Sigmoid colon (tissue), 4 donors: ENCODE results near the gene SNTB2.

Source experiments
- EP300 ChIP-seq, 4 donors: sonication (generic); formaldehyde crosslinking; IDR thresholded peaks; one replicate each; pipeline ENCODE4 v1.6.1; 2017; ENCODE audit warnings: antibody characterized with exemption in 4 of 4
- POLR2A ChIP-seq, 2 donors: fragments of 450-650 bp; IDR thresholded peaks; one replicate each; pipeline ENCODE4 v1.6.1; 2016; ENCODE audit warnings: antibody characterized with exemption in 2 of 2, mild to moderate bottlenecking in 2 of 2, moderate library complexity in 2 of 2
- POLR2AphosphoS5 ChIP-seq, 4 donors: sonication (generic); formaldehyde crosslinking; IDR thresholded peaks; one replicate each; pipeline ENCODE4 v1.6.1; 2017; ENCODE audit warnings: antibody characterized with exemption in 4 of 4
- TF ChIP-seq, protein P1 (sequence below), 4 experiments: fragments of 450-650 bp in 3 of 4; fragments of 200-600 bp in 1 of 4; IDR thresholded peaks; one replicate each; pipeline ENCODE4 v1.5.1; 2016 to 2019; ENCODE audit warnings: antibody characterized with exemption in 4 of 4, mild to moderate bottlenecking in 3 of 4, moderate library complexity in 2 of 4

DNA sequence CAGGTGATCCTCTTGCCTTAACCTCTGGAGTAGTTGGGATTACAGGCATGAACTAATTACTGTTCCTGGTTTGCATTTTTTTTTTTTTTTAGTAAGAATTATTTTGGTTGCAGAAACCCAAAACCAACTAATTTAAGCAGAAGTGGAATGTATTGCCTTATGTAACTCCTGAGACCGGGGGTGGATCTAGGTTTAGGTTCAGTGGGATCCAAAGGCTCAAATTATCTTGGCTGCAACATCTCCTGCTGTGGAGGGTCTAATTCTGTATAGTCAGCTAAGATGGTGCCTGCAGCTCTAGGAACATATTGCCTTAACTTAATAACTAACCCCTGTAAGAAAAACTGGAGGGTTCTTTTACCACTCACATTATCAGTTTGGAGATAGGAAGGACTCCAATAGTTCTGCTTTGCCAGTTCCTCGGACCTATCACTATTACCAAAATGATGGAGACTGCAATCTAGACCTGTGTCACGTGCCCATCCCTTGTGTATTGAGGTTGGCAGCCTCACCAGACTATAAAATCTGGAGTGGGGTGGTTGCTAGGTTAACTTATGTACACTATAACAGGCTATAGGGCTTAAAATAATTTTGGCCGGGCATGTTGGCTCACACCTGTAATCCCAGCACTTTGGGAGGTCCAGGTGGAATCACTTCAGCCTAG is 8.5 kb downstream of the SNTB2 start:
- TF ChIP-seq, protein P1, sequence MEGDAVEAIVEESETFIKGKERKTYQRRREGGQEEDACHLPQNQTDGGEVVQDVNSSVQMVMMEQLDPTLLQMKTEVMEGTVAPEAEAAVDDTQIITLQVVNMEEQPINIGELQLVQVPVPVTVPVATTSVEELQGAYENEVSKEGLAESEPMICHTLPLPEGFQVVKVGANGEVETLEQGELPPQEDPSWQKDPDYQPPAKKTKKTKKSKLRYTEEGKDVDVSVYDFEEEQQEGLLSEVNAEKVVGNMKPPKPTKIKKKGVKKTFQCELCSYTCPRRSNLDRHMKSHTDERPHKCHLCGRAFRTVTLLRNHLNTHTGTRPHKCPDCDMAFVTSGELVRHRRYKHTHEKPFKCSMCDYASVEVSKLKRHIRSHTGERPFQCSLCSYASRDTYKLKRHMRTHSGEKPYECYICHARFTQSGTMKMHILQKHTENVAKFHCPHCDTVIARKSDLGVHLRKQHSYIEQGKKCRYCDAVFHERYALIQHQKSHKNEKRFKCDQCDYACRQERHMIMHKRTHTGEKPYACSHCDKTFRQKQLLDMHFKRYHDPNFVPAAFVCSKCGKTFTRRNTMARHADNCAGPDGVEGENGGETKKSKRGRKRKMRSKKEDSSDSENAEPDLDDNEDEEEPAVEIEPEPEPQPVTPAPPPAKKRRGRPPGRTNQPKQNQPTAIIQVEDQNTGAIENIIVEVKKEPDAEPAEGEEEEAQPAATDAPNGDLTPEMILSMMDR (IDR thresholded peaks at IDR 0.05), result no peak
- TF ChIP-seq POLR2A (IDR thresholded peaks at IDR 0.05), result no peak
- no peak for TF ChIP-seq EP300 (IDR thresholded peaks at IDR 0.05)
- TF ChIP-seq POLR2AphosphoS5 (IDR thresholded peaks at IDR 0.05), result no peak
